Measurements from ENCODE around the gene EPHX1.
"Not testable (repeated sequence)": the region's sequence is repeated elsewhere in the genome, so short reads cannot be mapped to it uniquely, and the experiment has no call there.

EPHX1 gene

GRCh38 chr1:225886159-225887029, 76.5 kb downstream of the EPHX1 start:
- TF ChIP-seq CTCF (IDR thresholded peaks at IDR 0.05; ENCODE audit: insufficient read depth, missing control alignments), result no peak
- FAIRE-seq (no peak), DNase-seq (ENCODE audit: insufficient read length, low spot score) (no peak)

- no peak for TF ChIP-seq CTCF (IDR thresholded peaks at IDR 0.05; ENCODE audit: insufficient read depth, missing control alignments)
- FAIRE-seq, result no peak
- no peak for DNase-seq (ENCODE audit: insufficient read length, low spot score)
Observed at GRCh38 chr1:225887030-225887314, 77.0 kb downstream of the EPHX1 start.

DNA sequence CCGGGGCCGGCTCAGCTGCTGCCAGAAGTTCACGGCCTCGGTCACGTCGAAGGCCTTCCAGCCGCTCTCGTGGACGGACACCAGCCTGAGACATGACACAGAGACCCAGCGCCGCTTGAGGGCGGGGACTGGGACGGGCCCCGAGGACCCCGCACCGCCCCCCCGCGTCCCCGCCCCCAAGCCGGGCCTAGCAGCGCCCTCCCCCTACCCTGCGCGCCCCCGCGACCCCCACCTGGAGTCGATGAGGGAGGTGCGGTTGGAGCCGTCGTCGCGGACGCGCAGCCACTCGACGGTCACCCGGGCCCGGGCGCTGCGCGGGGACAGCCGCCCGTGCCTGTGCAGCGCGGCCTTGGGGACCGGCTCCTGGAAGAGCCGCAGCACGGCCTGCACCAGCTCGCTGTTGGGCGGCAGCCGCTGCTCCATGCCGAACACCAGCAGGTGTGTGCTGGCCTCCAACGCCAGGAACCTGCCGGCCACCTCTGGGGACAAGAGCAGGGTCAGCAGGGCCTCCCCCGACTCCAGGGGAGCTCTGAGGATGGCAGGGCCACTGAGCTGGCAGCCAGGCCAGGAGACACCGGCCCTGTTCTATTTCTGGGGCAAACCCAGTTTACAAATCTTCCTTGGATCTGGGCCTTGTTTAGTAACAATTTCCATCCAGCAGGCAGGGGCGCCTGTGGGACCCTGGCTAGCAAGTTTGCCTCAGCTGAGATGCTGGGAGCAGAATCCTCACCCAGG, 77.8 kb downstream of the EPHX1 start:
- not testable (repeated sequence) for DNase-seq (ENCODE audit: insufficient read length, low spot score); FAIRE-seq

DNA sequence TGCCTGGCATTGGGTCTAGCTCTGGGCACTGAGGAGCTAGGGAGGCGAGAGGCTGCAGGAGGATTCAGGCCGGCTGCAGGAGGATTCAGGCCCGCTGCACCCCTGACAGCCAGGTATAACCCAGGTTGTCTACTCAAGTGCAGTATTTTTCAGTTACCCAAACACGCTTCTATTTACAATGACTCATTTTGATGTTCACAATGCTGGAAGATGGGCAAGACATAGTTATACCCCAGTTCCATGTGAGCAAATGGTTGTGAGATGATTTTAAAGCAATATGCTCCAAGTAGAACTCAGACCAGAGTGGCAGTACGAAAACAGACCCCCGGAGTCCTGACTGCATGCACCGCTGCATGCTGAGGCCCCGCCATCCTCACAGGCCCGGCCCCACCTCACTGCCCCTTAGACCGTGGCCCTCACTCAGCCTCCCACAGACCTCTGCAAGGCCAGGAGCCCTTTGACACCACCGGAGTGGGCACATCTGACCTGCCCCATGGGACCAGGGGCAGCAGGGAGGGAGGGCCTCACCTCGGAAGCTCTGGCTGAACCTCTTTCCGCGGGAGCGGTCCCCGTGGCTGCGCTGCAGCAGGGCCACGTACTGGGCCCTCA, 78.5 kb downstream of the EPHX1 start:
- FAIRE-seq (no peak), DNase-seq (ENCODE audit: insufficient read length, low spot score) (no peak)
- TF ChIP-seq CTCF (IDR thresholded peaks at IDR 0.05; ENCODE audit: insufficient read depth, missing control alignments), result no peak

DNA sequence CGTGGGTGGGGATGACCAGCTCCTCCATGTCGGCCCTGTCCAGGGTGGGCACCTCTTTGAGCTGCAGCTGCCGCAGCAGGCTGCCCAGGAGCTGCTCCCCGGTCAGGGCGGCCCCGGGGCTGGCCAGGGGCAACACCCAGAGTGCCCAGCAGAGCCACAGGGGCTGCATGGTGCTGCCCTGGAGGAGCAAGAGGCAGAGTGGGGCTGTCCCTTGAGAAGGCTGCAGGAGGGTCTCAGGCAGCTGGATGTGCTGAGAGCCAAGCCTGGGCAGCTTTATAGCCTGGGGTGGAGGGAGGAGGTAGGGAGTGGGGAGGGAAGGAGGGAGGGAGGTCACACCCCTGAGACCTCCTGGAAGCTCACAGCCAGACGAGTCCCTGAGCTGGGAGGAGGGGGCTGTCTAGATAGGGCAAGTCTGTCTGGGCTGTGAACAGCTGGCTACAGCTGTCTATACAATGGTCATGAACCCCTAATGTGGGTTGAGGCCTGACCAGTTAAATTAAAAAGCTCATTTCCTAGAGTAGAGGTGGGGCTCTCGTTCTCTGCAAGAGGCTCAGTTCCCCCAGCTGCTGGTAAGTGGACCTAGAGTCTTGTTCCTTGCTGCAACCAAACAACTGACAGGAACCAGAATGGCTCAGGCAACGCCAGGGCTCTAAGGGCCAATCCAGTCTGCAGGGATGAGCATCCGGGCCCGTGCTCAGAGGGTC, 79.1 kb downstream of the EPHX1 start, which contains the start of gene LEFTY1:
LEFTY1 (minus strand) TSS at position 249 of the 704 bp plus-strand sequence; CDS start at position 169, 80 bp downstream.
- TF ChIP-seq CTCF (IDR thresholded peaks at IDR 0.05; ENCODE audit: insufficient read depth, missing control alignments), result no peak
- DNase-seq (ENCODE audit: insufficient read length, low spot score) (no peak), FAIRE-seq (no peak)

GRCh38 chr1:225889743-225890142, 79.8 kb downstream of the EPHX1 start:
- DNase-seq (ENCODE audit: insufficient read length, low spot score) (no peak), FAIRE-seq (no peak)

More at GRCh38 chr1:225889743-225890142, 79.8 kb downstream of the EPHX1 start:
- no peak for TF ChIP-seq CTCF (IDR thresholded peaks at IDR 0.05; ENCODE audit: insufficient read depth, missing control alignments)
